DND-41 (cell line): ENCODE results near the gene P3H1.

Experiments used
- ATAC-seq: fragments of 200-7000 bp; cut with Tn5 transposase; 3 replicates; pipeline ENCODE4 v1.9.1; 2021; ENCODE audit warnings: low read depth; ENCODE audit not compliant: insufficient read depth
- DNase-seq: peaks from one replicate; pipeline ENCODE4 v3.0.0-alpha.2; 2020
- H2AFZ ChIP-seq: 2 replicates; pipeline ENCODE4 v1.6.0; 2012; ENCODE audit warnings: low read depth, low read length
- H3K27ac ChIP-seq: 2 replicates; pipeline ENCODE4 v1.5.1; 2012; ENCODE audit warnings: low read length, inconsistent platforms
- H3K27me3 ChIP-seq: fragments of 200-600 bp; sonication (generic); 2 replicates; pipeline ENCODE4 v1.6.0; 2012; ENCODE audit warnings: low read length, mild to moderate bottlenecking, inconsistent platforms; ENCODE audit not compliant: insufficient read depth, poor library complexity
- H3K36me3 ChIP-seq: 2 replicates; pipeline ENCODE4 v1.5.1; 2012; ENCODE audit warnings: low read length, inconsistent platforms; ENCODE audit not compliant: insufficient read depth
- H3K4me1 ChIP-seq: 2 replicates; pipeline ENCODE4 v1.5.1; 2012; ENCODE audit warnings: mild to moderate bottlenecking, low read length; ENCODE audit not compliant: insufficient read depth
- H3K4me2 ChIP-seq: 2 replicates; pipeline ENCODE4 v1.6.0; 2012; ENCODE audit warnings: mild to moderate bottlenecking, moderate library complexity, low read length, inconsistent platforms; ENCODE audit not compliant: insufficient read depth
- H3K4me3 ChIP-seq, 2 experiments: fragments of 200-600 bp in 1 of 2; shearing (Covaris generic) in 1 of 2; 2 replicates each; pipeline ENCODE4 v1.5.1; 2012 to 2016; ENCODE audit warnings: inconsistent platforms in 2 of 2, low read length in 2 of 2, mild to moderate bottlenecking in 2 of 2, low read depth in 1 of 2, moderate library complexity in 1 of 2
- H3K79me2 ChIP-seq: 2 replicates; pipeline ENCODE4 v1.6.0; 2012; ENCODE audit warnings: low read length, inconsistent platforms; ENCODE audit not compliant: insufficient read depth
- H3K9ac ChIP-seq: 2 replicates; pipeline ENCODE4 v1.6.0; 2012; ENCODE audit warnings: low read depth, mild to moderate bottlenecking, inconsistent platforms, low read length, moderate library complexity
- H3K9me3 ChIP-seq: 2 replicates; pipeline ENCODE4 v1.5.1; 2012; ENCODE audit warnings: low read length, moderate library complexity, mild to moderate bottlenecking, inconsistent platforms; ENCODE audit not compliant: insufficient read depth, severe bottlenecking
- H4K20me1 ChIP-seq: 2 replicates; pipeline ENCODE4 v1.6.0; 2012; ENCODE audit warnings: low read length; ENCODE audit not compliant: insufficient read depth
- CTCF ChIP-seq: IDR thresholded peaks from 2 replicates; pipeline ENCODE4 v1.5.1; 2012; ENCODE audit warnings: borderline replicate concordance, low read length, moderate library complexity, mild to moderate bottlenecking; ENCODE audit not compliant: poor library complexity, severe bottlenecking; ENCODE audit errors: extremely low read depth
- EZH2 ChIP-seq: IDR thresholded peaks from 3 replicates; pipeline ENCODE4 v1.6.1; 2012; ENCODE audit warnings: borderline replicate concordance, low read depth, mild to moderate bottlenecking, moderate library complexity, low read length, inconsistent platforms; ENCODE audit not compliant: severe bottlenecking

P3H1 gene

GRCh38 chr1:42759114-42759513 lies 7.7 kb downstream of the P3H1 start:
- H3K4me2 ChIP-seq, result no peak overlapping the region
- ATAC-seq (no peak), DNase-seq (no peak)
- H3K9ac ChIP-seq, result no peak overlapping the region
- no peaks in the 10 kb centered on the region for H3K9me3 ChIP-seq
- H3K36me3 ChIP-seq, result peaks cover 66% of the 10 kb centered on the region
- TF ChIP-seq EZH2 (no peak), CTCF (peak; percentile 15)
- H2AFZ ChIP-seq, result no peak overlapping the region
- peaks cover 8% of the 10 kb centered on the region for H3K79me2 ChIP-seq
- H3K4me1 ChIP-seq, result no peaks in the 10 kb centered on the region
- no peaks in the 10 kb centered on the region for H4K20me1 ChIP-seq
- no peak overlapping the region for H3K4me3 ChIP-seq
- no peak overlapping the region for H3K27ac ChIP-seq
- no peaks in the 10 kb centered on the region for H3K27me3 ChIP-seq

DNA sequence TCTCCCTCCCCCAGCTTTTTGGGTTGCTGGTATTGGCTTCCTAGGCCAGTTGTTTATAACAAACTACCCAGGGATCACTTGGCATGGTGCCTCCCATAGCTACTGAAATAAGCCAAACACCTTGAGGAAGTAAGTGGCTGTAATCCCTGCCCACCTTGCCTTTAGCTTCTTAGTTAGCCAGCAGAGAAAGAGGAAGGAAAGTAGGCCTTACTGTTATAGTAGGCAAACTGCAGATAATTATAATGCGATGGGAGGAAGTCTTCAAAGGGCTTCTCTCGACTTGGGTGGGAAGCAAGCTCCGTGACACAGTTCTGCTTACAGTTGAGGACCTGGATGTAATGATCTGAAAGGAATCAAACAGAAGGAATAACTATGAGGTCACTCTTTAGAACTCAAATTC lies 8.2 kb downstream of the P3H1 start:
- no peak overlapping the region for H3K4me3 ChIP-seq
- ATAC-seq (no peak), DNase-seq (no peak)
- no peaks in the 10 kb centered on the region for H4K20me1 ChIP-seq
- H3K27me3 ChIP-seq, result no peaks in the 10 kb centered on the region
- H3K9me3 ChIP-seq, result no peaks in the 10 kb centered on the region
- TF ChIP-seq EZH2 (no peak), CTCF (no peak)
- H3K4me2 ChIP-seq, result no peak overlapping the region
- H3K9ac ChIP-seq, result no peak overlapping the region
- peaks cover 4% of the 10 kb centered on the region for H3K79me2 ChIP-seq
- peaks cover 70% of the 10 kb centered on the region for H3K36me3 ChIP-seq
- H3K4me1 ChIP-seq, result no peaks in the 10 kb centered on the region
- no peak overlapping the region for H2AFZ ChIP-seq
- no peak overlapping the region for H3K27ac ChIP-seq

- H3K27ac ChIP-seq, result no peak overlapping the region
- no peak for ATAC-seq
- no peak for TF ChIP-seq EZH2
- TF ChIP-seq CTCF, result no peak
- H3K4me3 ChIP-seq, result no peak overlapping the region
- peaks cover 76% of the 10 kb centered on the region for H3K36me3 ChIP-seq
- H3K4me1 ChIP-seq, result no peaks in the 10 kb centered on the region
- no peaks in the 10 kb centered on the region for H3K79me2 ChIP-seq
- H2AFZ ChIP-seq, result no peak overlapping the region
- DNase-seq, result no peak
- H3K4me2 ChIP-seq, result no peak overlapping the region
- no peaks in the 10 kb centered on the region for H3K27me3 ChIP-seq
- H3K9ac ChIP-seq, result no peak overlapping the region
- no peaks in the 10 kb centered on the region for H3K9me3 ChIP-seq
- no peaks in the 10 kb centered on the region for H4K20me1 ChIP-seq
These were observed 8.9 kb downstream of the P3H1 start for GRCh38 chr1:42757892-42758275.
